ENCODE measurements around the gene RAB43. TPM values are rescaled to one million over a fixed set of nuclear protein-coding genes. Genes with fewer than 3 reads are reported as not detected.

The RAB43 gene
- total RNA-seq, 1 donor from 2014 or later = 3.3 TPM

DNA sequence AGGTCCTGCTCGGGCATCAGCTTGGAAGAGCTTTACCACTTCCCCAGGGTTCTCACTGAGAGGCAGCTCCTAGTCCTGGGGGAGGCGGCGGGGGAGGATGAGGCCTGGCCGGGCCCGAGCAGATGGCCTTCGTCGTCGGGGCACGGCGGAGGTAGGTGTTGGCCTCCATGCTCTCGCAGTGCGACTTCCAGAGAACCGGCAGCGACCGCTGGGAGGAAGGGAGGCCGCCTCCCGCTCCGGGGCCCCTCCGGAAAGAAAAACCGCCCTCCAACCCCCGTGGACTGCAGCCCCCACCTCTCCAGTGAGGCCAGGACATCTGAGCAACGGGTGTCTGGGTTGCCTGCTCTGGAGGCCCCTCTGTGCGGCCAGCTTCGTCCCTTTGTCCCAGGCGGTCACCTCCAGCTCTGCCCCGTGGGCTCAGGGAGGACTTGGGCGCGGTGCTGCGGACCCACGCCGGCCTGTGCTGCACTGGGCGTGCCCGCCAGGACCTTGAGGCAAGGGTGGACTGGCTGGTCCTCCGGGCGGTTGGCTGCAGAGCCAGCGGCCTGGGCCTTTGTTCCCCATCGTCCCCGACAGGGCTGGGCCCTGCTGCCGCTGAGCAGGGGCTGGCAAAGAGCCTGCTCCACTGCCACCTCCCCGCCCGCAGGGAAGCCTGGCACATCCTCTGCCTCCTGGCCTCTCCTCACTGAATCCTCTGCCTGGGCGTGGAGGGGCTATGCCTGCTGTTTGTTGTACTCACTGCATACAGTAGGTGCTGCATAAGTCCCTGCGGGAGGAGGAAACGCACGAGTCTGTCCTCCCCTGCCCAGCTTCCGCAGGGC is 74.7 kb downstream of the RAB43 start:
- intact Hi-C loops (cut with micrococcal nuclease) = no loop called here
- ATAC-seq = no peak
- DNase-seq = no peak

DNA sequence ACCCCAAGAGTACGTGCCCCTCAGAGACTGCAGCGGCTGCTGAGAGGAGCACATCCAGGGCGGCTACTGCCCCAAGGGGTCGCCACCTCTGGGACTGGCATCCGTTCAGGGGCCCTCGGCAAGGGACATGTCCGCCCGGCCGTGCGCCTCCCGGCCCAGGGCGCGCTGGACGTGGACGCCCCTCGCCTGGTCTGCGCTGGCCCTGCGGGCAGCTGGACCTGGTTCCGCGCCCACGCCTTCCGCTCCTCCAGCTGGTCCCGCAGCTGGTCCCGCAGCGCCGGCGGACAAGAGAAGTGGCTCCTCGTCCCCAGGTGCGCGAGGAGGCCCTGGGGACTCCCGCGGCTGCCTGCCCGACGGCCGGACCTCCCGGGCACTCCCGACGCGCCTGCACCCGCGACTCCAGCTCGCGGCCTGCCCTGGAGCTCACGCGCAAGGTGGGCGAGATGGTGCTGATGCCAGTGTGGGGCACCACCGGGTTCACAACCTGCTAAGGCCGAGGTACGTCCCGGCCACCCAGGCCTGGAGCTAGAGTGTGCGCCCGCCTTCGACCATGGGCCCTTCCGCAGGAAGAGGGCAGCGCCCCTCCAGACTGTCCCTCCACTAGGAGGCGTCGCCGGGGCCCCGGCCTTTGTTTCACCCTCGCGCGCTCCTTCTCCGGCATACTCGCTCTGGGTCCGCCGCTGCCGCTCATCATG is 75.4 kb downstream of the RAB43 start:
- ATAC-seq (peak; percentile 49), DNase-seq (no peak)
- intact Hi-C loops (cut with micrococcal nuclease) = no loop called here

DNA sequence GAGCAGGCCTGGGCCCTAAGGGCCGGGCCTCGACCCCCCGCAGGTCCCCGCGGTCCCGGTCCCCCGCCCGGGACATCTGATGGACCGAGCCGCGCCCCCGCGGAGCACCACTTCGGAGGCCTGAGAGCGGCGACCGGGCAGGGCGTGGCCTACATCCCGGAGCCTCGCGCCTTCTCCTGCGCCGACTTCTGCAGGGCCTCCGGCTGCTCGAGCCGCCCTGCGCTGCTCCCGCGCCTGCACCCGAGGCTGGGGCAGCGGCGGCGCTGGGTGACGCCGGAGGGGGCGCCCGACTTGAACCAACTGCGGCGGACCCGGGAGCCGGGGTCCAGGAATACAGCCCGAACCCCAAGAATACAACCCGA is 75.9 kb downstream of the RAB43 start:
- intact Hi-C loops (cut with micrococcal nuclease) = no loop called here
- DNase-seq = peak; percentile 69
- ATAC-seq = peak; percentile 81

DNA sequence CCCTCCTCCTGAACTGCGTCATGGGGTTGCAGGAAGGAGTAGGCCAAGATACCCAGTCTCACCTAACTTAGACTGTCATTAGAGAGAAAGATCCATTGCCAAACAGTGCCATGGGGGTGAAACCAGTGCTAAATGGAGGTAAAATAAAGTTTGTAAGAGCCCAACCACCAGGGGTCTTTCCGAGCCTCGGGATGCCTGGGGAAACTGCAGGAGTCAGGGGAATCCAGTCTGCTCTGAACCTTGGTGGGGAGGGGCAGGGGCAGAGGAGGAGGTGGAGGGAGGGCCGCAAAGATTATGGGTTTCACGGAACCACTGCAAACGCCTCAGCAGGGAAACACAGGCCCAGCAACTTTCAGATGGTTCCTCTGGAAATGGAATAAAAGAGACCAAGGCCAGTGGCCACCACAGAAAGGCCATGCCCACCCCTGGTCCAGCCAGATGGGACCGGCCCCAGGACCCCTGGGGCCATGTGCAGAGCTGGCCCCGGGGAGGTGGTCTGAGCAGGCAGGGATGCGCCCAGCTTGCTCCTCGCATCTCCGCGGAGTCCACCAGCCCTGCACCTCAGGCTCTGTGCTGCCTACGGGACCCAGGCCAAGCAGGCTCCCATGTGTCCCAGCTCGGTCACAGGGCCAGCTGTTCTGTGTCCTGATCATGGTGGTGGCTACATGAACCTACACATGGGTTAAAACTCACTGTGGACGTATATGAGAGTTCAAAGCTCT is 80.9 kb downstream of the RAB43 start:
- DNase-seq (no peak), ATAC-seq (no peak)
- intact Hi-C loops (cut with micrococcal nuclease) = no loop called here

DNA sequence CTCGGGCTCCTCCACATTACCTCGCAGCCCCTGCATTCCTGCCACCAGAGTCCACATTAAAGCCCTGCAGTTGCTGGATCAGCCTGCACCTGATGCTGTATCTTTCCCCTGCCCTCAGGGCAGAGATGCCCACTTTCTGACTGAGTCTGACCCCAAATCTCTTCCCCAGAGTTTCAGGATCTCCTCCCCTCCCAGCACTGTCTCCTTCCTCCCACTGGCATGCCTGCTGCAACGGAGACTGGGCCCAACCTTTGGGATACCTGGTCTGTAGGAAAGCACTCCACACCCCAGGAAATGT is 81.6 kb downstream of the RAB43 start:
- ATAC-seq (no peak), DNase-seq (no peak)
- intact Hi-C loops (cut with micrococcal nuclease) = no loop called here

DNA sequence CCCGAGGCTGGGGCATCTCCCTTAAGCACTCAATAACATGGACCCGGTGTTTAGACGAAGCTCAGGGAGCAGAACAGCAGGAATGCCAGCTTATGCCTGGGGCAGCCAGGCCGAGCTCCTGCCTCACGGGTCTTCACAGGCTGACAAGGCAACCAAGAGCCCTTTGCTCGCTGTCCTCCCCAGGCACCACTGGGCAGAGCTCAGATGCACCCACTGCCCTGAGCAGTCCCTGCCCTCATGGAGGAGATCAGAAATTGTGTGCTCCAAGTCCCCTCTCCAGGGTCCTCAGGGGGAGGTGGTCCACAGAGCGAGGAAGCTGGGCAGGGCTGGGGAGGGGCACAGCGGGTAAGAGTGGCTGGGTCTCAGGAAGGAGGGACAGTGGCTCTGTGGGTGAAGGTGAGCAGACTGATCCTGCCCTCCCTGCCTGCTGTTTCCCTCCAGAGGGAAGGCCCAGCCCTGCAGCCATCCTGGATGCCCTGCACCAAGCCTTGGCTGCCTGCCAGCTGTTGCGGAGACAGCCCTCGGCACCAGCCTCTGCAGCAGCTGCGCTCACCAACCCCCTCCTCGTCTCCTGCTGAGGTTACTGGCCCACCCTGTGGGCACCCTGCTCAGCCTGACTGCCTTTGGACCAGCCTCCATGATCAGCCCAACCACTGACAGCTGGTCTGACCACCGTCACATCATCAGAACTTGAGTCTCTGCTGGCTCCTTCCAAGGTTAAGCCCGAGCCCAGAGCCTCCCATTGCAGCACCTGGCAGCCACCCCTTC is 82.1 kb downstream of the RAB43 start:
- intact Hi-C loops (cut with micrococcal nuclease) = no loop called here
- peak; percentile 78 for DNase-seq

DNA sequence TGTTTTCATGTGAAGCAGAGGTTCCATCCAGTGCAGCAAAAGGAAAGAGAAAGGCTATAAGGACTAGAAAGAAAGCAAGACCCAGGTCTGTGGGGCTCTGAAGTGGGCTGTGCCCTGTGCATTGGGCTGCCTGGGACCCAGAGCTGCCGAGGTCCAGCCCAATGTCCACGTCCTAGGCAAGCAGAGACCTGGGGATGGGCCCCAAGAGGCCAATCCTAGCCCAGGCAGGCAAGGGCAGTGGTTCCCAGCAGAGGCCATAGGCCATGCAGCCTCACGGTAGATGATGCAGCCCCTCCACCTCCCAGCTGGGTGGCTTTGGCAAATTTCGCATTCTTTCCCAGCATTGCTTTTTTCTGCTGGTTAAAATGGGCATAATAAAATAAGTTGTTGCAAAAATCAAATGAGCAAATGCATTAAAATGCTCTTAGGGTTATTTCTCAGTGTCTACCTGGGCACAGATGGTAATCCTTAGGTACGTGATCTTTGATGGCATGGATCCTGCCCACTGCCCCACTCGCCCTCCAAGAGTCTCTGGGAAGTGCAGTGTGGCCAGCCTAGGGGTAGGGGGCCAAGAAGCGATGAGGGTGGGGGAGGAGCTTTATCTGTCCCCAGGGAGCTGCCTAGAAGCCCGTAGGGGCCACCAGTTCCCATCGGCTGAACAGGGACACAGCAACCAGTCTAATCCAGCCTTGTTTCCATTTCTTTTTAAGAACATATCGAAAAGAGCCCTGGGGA is 83.3 kb downstream of the RAB43 start:
- intact Hi-C loops (cut with micrococcal nuclease) = no loop called here
- DNase-seq = no peak
- ATAC-seq = no peak

More for the DNA sequence above, 82.1 kb downstream of the RAB43 start:
- ATAC-seq = peak; percentile 66

Other genes with a start within 250 kb of the RAB43 start
- 50.4 TPM for gene ACAD9, start 242.2 kb downstream of the RAB43 start, total RNA-seq
- 0.27 TPM for gene CFAP92, start 127.7 kb downstream of the RAB43 start, total RNA-seq
- 3.0 TPM for gene EFCC1, start 120.5 kb downstream of the RAB43 start, total RNA-seq
- gene GP9, start 61.0 kb downstream of the RAB43 start, total RNA-seq = not detected
- 25.9 TPM for gene ISY1, start 39.3 kb upstream of the RAB43 start, total RNA-seq
- 531 TPM for gene CNBP, start 62.1 kb upstream of the RAB43 start, total RNA-seq
- 84.1 TPM for gene COPG1, start 127.8 kb upstream of the RAB43 start, total RNA-seq
- gene HMCES, start 157.1 kb upstream of the RAB43 start, total RNA-seq = 34.9 TPM